SK-N-SH treated with all-trans-retinoic acid at 6 μM for 48 hours (cell line): ENCODE results near the gene CAMSAP2.

ENCODE experiments used
- ATAC-seq: fragments of 200-7000 bp; cut with Tn5 transposase; 3 replicates; pipeline ENCODE4 v1.9.1; 2020; ENCODE audit warnings: mild to moderate bottlenecking, moderate library complexity
- ARNTL ChIP-seq: fragments of 450-650 bp; formaldehyde crosslinking; IDR thresholded peaks from 2 replicates; pipeline ENCODE4 v1.5.0; 2020; ENCODE audit warnings: low read depth, mild to moderate bottlenecking, moderate library complexity, borderline replicate concordance
- CREB5 ChIP-seq: fragments of 250-450 bp; sonication (Bioruptor Pico); IDR thresholded peaks from 2 replicates; pipeline ENCODE4 v1.5.1; 2020; ENCODE audit warnings: low read depth, mild to moderate bottlenecking, moderate library complexity
- CSDC2 ChIP-seq: fragments of 250-450 bp; sonication (Bioruptor Pico); IDR thresholded peaks from 2 replicates; pipeline ENCODE4 v1.5.0; 2020; ENCODE audit warnings: mild to moderate bottlenecking, moderate library complexity
- CSRNP3 ChIP-seq: fragments of 250-450 bp; sonication (Bioruptor Pico); IDR thresholded peaks from 2 replicates; pipeline ENCODE4 v1.5.1; 2021; ENCODE audit warnings: mild to moderate bottlenecking, moderate library complexity
- ESRRG ChIP-seq: fragments of 250-450 bp; sonication (Bioruptor Pico); IDR thresholded peaks from 2 replicates; pipeline ENCODE4 v1.6.1; 2021; ENCODE audit warnings: mild to moderate bottlenecking
- ISL1 ChIP-seq: fragments of 250-450 bp; sonication (Bioruptor Pico); IDR thresholded peaks from 2 replicates; pipeline ENCODE4 v2.1.2; 2022; ENCODE audit warnings: mild to moderate bottlenecking, moderate library complexity
- OSR1 ChIP-seq: fragments of 250-450 bp; sonication (Bioruptor Pico); IDR thresholded peaks from 2 replicates; pipeline ENCODE4 v1.8.0; 2022; ENCODE audit warnings: moderate library complexity, mild to moderate bottlenecking, inconsistent platforms
- PATZ1 ChIP-seq: fragments of 250-450 bp; sonication (Bioruptor Pico); IDR thresholded peaks from 2 replicates; pipeline ENCODE4 v1.8.0; 2020; ENCODE audit warnings: mild to moderate bottlenecking, moderate library complexity, borderline replicate concordance
- POU6F1 ChIP-seq: fragments of 250-450 bp; sonication (Bioruptor Pico); IDR thresholded peaks from 2 replicates; pipeline ENCODE4 v1.8.0; 2021; ENCODE audit warnings: low read depth, mild to moderate bottlenecking, moderate library complexity, borderline replicate concordance
- PPARA ChIP-seq: fragments of 250-450 bp; sonication (Bioruptor Pico); IDR thresholded peaks from 2 replicates; pipeline ENCODE4 v1.5.0; 2020; ENCODE audit warnings: mild to moderate bottlenecking, borderline replicate concordance
- RARB ChIP-seq: fragments of 250-450 bp; sonication (Bioruptor Pico); IDR thresholded peaks from 2 replicates; pipeline ENCODE4 v1.8.0; 2021; ENCODE audit warnings: mild to moderate bottlenecking, moderate library complexity
- TCF4 ChIP-seq: fragments of 250-450 bp; sonication (Bioruptor Pico); IDR thresholded peaks from 2 replicates; pipeline ENCODE4 v1.8.0; 2021; ENCODE audit warnings: mild to moderate bottlenecking, moderate library complexity, borderline replicate concordance
- TSHZ2 ChIP-seq: fragments of 250-450 bp; sonication (Bioruptor Pico); IDR thresholded peaks from 2 replicates; pipeline ENCODE4 v1.5.0; 2020; ENCODE audit warnings: mild to moderate bottlenecking, moderate library complexity
- ZC3H10 ChIP-seq: fragments of 250-450 bp; sonication (Bioruptor Pico); IDR thresholded peaks from 2 replicates; pipeline ENCODE4 v1.5.1; 2021; ENCODE audit warnings: mild to moderate bottlenecking, moderate library complexity
- ZFP3 ChIP-seq: fragments of 250-450 bp; sonication (Bioruptor Pico); IDR thresholded peaks from 2 replicates; pipeline ENCODE4 v1.5.0; 2020; ENCODE audit warnings: mild to moderate bottlenecking, moderate library complexity
- ZNF565 ChIP-seq: fragments of 450-650 bp; formaldehyde crosslinking; conservative IDR thresholded peaks from 2 replicates; pipeline ENCODE4 v1.5.0; 2020; ENCODE audit warnings: low read depth, mild to moderate bottlenecking, moderate library complexity
- ZNF70 ChIP-seq: fragments of 450-650 bp; formaldehyde crosslinking; IDR thresholded peaks from 2 replicates; pipeline ENCODE4 v1.5.0; 2020; ENCODE audit warnings: mild to moderate bottlenecking, moderate library complexity

CAMSAP2 gene

GRCh38 chr1:200895443-200895789, 156.7 kb downstream of the CAMSAP2 start (continued):
- TF ChIP-seq CREB5 (no peak), RARB (CRISPR knock-in tag) (no peak), TCF4 (CRISPR knock-in tag) (no peak)
- TF ChIP-seq, all 23 proteins: peak for 0

GRCh38 chr1:200895801-200896530, 157.3 kb downstream of the CAMSAP2 start:
- ATAC-seq: no peak
- TF ChIP-seq CSRNP3 (CRISPR knock-in tag) (no peak), PATZ1 (no peak), ZC3H10 (no peak), ISL1 (no peak), ESRRG (CRISPR knock-in tag) (no peak), ZNF565 (CRISPR knock-in tag) (no peak), POU6F1 (CRISPR knock-in tag) (no peak)

GRCh38 chr1:200896531-200897196, 158.0 kb downstream of the CAMSAP2 start:
- TF ChIP-seq ARNTL (CRISPR knock-in tag) (no peak), ZFP3 (CRISPR knock-in tag) (no peak), ZNF565 (CRISPR knock-in tag) (no peak), ZNF70 (CRISPR knock-in tag) (no peak)
- TF ChIP-seq, all 23 proteins: peak for 0
- no peak for ATAC-seq

- TF ChIP-seq ZFP3 (CRISPR knock-in tag) (no peak), RARB (CRISPR knock-in tag) (no peak), ZNF70 (CRISPR knock-in tag) (no peak), OSR1 (CRISPR knock-in tag) (no peak), CSDC2 (CRISPR knock-in tag) (no peak), TSHZ2 (CRISPR knock-in tag) (no peak), TCF4 (CRISPR knock-in tag) (no peak), CREB5 (no peak), PPARA (no peak), PATZ1 (no peak), ISL1 (no peak), ARNTL (CRISPR knock-in tag) (no peak)
- ATAC-seq: no peak
Observed at GRCh38 chr1:200897259-200897658, 158.6 kb downstream of the CAMSAP2 start.
